IgD-negative memory B cell (primary cell): Measurements from ENCODE around the gene RYR3. TPM values are rescaled to one million over a fixed set of nuclear protein-coding genes. Genes with fewer than 3 reads are reported as not detected.

Experiments
- H3K27ac Mint-ChIP-seq, 3 donors: one replicate each; pipeline ENCODE4 v1.8.0; 2020 to 2022; ENCODE audit warnings: mild to moderate bottlenecking in 3 of 3, mixed read lengths in 3 of 3, moderate library complexity in 1 of 3
- H3K27me3 Mint-ChIP-seq: one replicate; pipeline ENCODE4 v1.8.0; 2021; ENCODE audit warnings: mixed read lengths
- H3K36me3 Mint-ChIP-seq: one replicate; pipeline ENCODE4 v1.8.0; 2020; ENCODE audit warnings: mild to moderate bottlenecking, mixed read lengths
- H3K4me1 Mint-ChIP-seq, 3 donors: one replicate each; pipeline ENCODE4 v1.8.0; 2020 to 2022; ENCODE audit warnings: mixed read lengths in 3 of 3, mild to moderate bottlenecking in 1 of 3
- H3K4me3 Mint-ChIP-seq, 4 donors: one replicate each; pipeline ENCODE4 v1.8.0; 2020 to 2022; ENCODE audit warnings: mild to moderate bottlenecking in 4 of 4, mixed read lengths in 4 of 4, moderate library complexity in 3 of 4
- H3K9me3 Mint-ChIP-seq, 3 donors: one replicate each; pipeline ENCODE4 v1.8.0; 2020 to 2021; ENCODE audit warnings: mixed read lengths in 3 of 3, mild to moderate bottlenecking in 1 of 3
- polyA plus RNA-seq: library from polyadenylated mRNA; unstranded; fragments of 300-500 nt; fragmentation: Illumina TruSeq; gene quantifications from one replicate; pipeline ENCODE4 v1.2.3, GENCODE V29; 2021

RYR3 gene
- polyA plus RNA-seq, 1 donor from 2014 or later = 0.08 TPM

GRCh38 chr15:33903661-33904060 is 592.9 kb downstream of the RYR3 start:
- Mint-ChIP-seq H3K27me3 (peaks cover 1% of the 10 kb centered on the region), H3K36me3 (no peaks in the 10 kb centered on the region), H3K4me1 (peaks cover 4 to 5% (median 4%) of the 10 kb centered on the region in 3 donors), H3K4me3 (no peak overlapping the region), H3K9me3 (no peaks in the 10 kb centered on the region), H3K27ac (no peak overlapping the region)

GRCh38 chr15:33907326-33907725 is 596.6 kb downstream of the RYR3 start:
- no peaks in the 10 kb centered on the region for H3K36me3 Mint-ChIP-seq
- no peaks in the 10 kb centered on the region for H3K9me3 Mint-ChIP-seq
- H3K4me3 Mint-ChIP-seq = no peak overlapping the region
- no peak overlapping the region for H3K27ac Mint-ChIP-seq
- H3K4me1 Mint-ChIP-seq = peaks cover 4 to 10% (median 9%) of the 10 kb centered on the region in 3 donors
- no peaks in the 10 kb centered on the region for H3K27me3 Mint-ChIP-seq

GRCh38 chr15:33908406-33908805 is 597.6 kb downstream of the RYR3 start:
- Mint-ChIP-seq H3K4me3 (no peak overlapping the region), H3K27ac (no peak overlapping the region), H3K36me3 (no peaks in the 10 kb centered on the region), H3K27me3 (no peaks in the 10 kb centered on the region), H3K9me3 (no peaks in the 10 kb centered on the region), H3K4me1 (peaks cover 4 to 10% (median 9%) of the 10 kb centered on the region in 3 donors)

GRCh38 chr15:33910741-33911140 is 600.0 kb downstream of the RYR3 start:
- no peak overlapping the region for H3K27ac Mint-ChIP-seq
- H3K27me3 Mint-ChIP-seq = no peaks in the 10 kb centered on the region
- peaks cover 9 to 11% (median 10%) of the 10 kb centered on the region in 3 donors for H3K4me1 Mint-ChIP-seq
- H3K36me3 Mint-ChIP-seq = no peaks in the 10 kb centered on the region
- H3K4me3 Mint-ChIP-seq = no peak overlapping the region
- H3K9me3 Mint-ChIP-seq = no peaks in the 10 kb centered on the region

GRCh38 chr15:33912326-33912725 is 601.6 kb downstream of the RYR3 start:
- H3K4me3 Mint-ChIP-seq = no peak overlapping the region
- H3K27ac Mint-ChIP-seq = no peak overlapping the region
- H3K36me3 Mint-ChIP-seq = no peaks in the 10 kb centered on the region
- H3K4me1 Mint-ChIP-seq = peaks cover 9 to 16% (median 12%) of the 10 kb centered on the region in 3 donors
- H3K27me3 Mint-ChIP-seq = no peaks in the 10 kb centered on the region
- peaks cover 0 to 1% (median 0%) of the 10 kb centered on the region in 3 donors for H3K9me3 Mint-ChIP-seq

GRCh38 chr15:33913459-33913858 is 602.7 kb downstream of the RYR3 start:
- Mint-ChIP-seq H3K4me1 (peaks cover 9 to 16% (median 12%) of the 10 kb centered on the region in 3 donors), H3K4me3 (no peak overlapping the region), H3K36me3 (no peaks in the 10 kb centered on the region), H3K27ac (no peak overlapping the region), H3K9me3 (peaks cover 0 to 1% (median 0%) of the 10 kb centered on the region in 3 donors), H3K27me3 (no peaks in the 10 kb centered on the region)

Other genes starting within 250 kb of the RYR3 start
- not detected for gene FMN1, start 116.3 kb upstream of the RYR3 start, polyA plus RNA-seq